OCI-LY7 (cell line): ENCODE measurements around the gene EPHX1.
"Not testable (repeated sequence)": the region's sequence is repeated elsewhere in the genome, so short reads cannot be mapped to it uniquely, and the experiment has no call there.

Source experiments
- EZH2phosphoT487 ChIP-seq: fragments of 200-600 bp; sonication (generic); IDR thresholded peaks from 2 replicates; pipeline ENCODE4 v1.6.1; 2018; ENCODE audit warnings: low read depth, borderline replicate concordance, mild to moderate bottlenecking, mixed run types, antibody characterized with exemption, low read length, moderate library complexity, mixed read lengths
- TF ChIP-seq, protein P1 (sequence below): fragments of 200-600 bp; sonication (generic); conservative IDR thresholded peaks from 2 replicates; pipeline ENCODE4 v1.5.1; 2014; ENCODE audit warnings: mild to moderate bottlenecking, antibody characterized with exemption, low read length, moderate library complexity, mixed read lengths

DNA sequence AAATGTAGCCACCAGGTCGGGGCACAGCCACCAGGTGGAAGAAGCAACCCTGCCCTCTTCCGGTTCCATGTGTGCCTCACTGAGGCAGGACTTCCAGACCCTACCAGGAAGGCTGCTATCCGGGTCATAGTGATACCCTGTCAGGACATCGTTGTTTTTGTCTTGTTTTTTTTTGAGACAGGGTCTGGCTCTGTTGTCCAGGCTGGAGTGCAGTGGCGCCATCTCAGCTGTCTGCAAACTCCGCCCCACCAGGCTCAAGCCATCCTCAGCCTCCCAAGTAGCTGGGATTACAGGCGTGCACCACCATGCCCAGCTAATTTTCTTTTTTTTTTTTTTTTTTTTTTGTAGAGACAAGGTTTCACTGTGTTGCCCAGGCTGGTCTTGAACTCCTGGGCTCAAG is 5.2 kb downstream of the EPHX1 start:
- TF ChIP-seq, protein P1, sequence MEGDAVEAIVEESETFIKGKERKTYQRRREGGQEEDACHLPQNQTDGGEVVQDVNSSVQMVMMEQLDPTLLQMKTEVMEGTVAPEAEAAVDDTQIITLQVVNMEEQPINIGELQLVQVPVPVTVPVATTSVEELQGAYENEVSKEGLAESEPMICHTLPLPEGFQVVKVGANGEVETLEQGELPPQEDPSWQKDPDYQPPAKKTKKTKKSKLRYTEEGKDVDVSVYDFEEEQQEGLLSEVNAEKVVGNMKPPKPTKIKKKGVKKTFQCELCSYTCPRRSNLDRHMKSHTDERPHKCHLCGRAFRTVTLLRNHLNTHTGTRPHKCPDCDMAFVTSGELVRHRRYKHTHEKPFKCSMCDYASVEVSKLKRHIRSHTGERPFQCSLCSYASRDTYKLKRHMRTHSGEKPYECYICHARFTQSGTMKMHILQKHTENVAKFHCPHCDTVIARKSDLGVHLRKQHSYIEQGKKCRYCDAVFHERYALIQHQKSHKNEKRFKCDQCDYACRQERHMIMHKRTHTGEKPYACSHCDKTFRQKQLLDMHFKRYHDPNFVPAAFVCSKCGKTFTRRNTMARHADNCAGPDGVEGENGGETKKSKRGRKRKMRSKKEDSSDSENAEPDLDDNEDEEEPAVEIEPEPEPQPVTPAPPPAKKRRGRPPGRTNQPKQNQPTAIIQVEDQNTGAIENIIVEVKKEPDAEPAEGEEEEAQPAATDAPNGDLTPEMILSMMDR, result not testable (repeated sequence)
- TF ChIP-seq EZH2phosphoT487, result not testable (repeated sequence)
